ENCODE data around the gene TRIM72. TPM values are rescaled to one million over a fixed set of nuclear protein-coding genes. Genes with fewer than 3 reads are reported as not detected.

Gene TRIM72
- total RNA-seq, 1 experiment from 2014 or later = not detected

GRCh38 chr16:31202414-31203375, 11.2 kb upstream of the TRIM72 start, which contains the start of gene PYCARD:
Gene PYCARD (minus strand): TSS chr16:31202760. CDS start chr16:31202690, 70 bp downstream.
- Histone ChIP-seq H3K4me2 (ENCODE audit: low read length) (peak within 1 kb of the TSS; percentile 83), H3K4me3 (ENCODE audit: low read length) (peak within 1 kb of the TSS; percentile 68), H3K27me3 (ENCODE audit: low read length) (no peaks in the 10 kb centered on the region), H3K9me2 (replicated peaks; ENCODE audit: low read length) (no peaks in the 10 kb centered on the region), H3K4me1 (ENCODE audit: insufficient read depth, low read length) (peaks cover 22% of the 10 kb centered on the region; the same call in 1 of the 2 replicates), H3K79me2 (ENCODE audit: low read length) (no peaks in the 10 kb centered on the region), H3K36me3 (ENCODE audit: low read depth, low read length) (no peaks in the 10 kb centered on the region), H2AFZ (ENCODE audit: low read length) (0 out of 2 replicates have a peak within 1 kb of the TSS, but pooled peaks have one; percentile 38), H3K27ac (ENCODE audit: low read length) (no peak within 1 kb of the TSS), H4K20me1 (ENCODE audit: low read length) (peaks cover 6% of the 10 kb centered on the region; the same call in 1 of the 2 replicates), H3K9me3 (ENCODE audit: low read length) (no peaks in the 10 kb centered on the region), H3K9ac (ENCODE audit: low read length) (no peak within 1 kb of the TSS), H3F3A (ENCODE audit: low read length, unreplicated experiment) (no peaks in the 10 kb centered on the region)
- BruUV-seq (replicated peaks) = no TSS peak
- CTCF ChIA-PET = no interaction called here
- DNase-seq = peak; percentile 17
- POLR2A ChIA-PET (ENCODE audit: unreplicated experiment) = interaction anchor here (0.6 kb wide), 1 partner anchor 85 kb away, joined by 4 read pairs; the partner anchor contains the start of gene KAT8
- TF ChIP-seq EZH2phosphoT487 (IDR thresholded peaks at IDR 0.05; ENCODE audit: borderline replicate concordance, low read length) (no peak), CTCF (conservative IDR thresholded peaks at IDR 0.05; ENCODE audit: low read depth, low read length) (no peak), EZH2 (IDR thresholded peaks at IDR 0.05; ENCODE audit: low read length, unreplicated experiment) (no peak)
- intact Hi-C loops (cut with micrococcal nuclease) = loop anchor here (10.0 kb wide), 1 partner anchor 252 kb away; the partner anchor contains the start of gene ARMC5
- ATAC-seq = peak; percentile 32

DNA sequence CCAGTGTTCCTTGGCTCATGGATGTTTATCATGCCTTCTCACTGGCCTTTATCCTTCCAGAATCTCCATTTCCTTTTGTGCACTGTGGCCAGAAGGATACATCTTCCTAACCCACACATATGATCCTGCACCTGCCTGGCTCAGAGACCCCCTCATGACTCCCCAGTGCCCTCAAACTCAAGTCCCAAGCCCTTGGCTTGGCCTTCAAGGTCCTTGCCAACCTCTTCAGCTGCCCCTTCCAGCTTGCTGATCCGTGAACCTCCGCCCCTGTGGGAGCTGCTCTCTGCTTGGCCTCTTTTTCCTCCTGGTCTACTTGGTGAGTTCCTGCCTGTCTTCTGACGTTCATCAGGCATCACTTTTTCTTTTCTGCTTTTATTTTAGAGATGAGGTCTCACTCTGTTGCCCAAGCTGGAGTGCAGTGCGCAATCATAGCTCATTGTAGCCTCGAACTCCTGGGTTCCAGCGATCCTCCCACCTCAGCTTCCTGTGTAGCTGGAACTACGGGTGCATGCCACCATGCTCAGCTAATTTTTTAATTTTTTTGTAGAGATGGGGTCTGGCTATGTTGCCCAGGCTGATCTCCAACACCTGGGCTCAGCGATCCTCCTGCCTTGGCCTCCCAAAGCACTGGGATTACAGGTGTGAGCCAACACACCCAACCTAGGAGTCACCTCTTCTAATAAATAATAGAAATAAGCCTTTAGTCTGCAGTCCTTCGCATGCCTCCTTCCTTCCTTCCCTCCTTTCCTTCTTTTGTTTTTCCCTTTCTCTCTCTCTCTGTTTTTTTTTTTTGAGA, 8.8 kb upstream of the TRIM72 start:
- Histone ChIP-seq H4K20me1 (ENCODE audit: low read length) (no peaks in the 10 kb centered on the region), H2AFZ (ENCODE audit: low read length) (no peak overlapping the region), H3F3A (ENCODE audit: low read length, unreplicated experiment) (no peaks in the 10 kb centered on the region), H3K9me2 (replicated peaks; ENCODE audit: low read length) (no peaks in the 10 kb centered on the region), H3K27me3 (ENCODE audit: low read length) (no peaks in the 10 kb centered on the region), H3K4me1 (ENCODE audit: insufficient read depth, low read length) (peaks cover 22% of the 10 kb centered on the region; the same call in 1 of the 2 replicates), H3K4me3 (ENCODE audit: low read length) (no peak overlapping the region), H3K27ac (ENCODE audit: low read length) (no peak overlapping the region), H3K79me2 (ENCODE audit: low read length) (no peaks in the 10 kb centered on the region), H3K9me3 (ENCODE audit: low read length) (no peaks in the 10 kb centered on the region), H3K4me2 (ENCODE audit: low read length) (no peak overlapping the region), H3K9ac (ENCODE audit: low read length) (no peak overlapping the region), H3K36me3 (ENCODE audit: low read depth, low read length) (no peaks in the 10 kb centered on the region)
- DNase-seq = no peak
- no TSS peak for BruUV-seq (replicated peaks)
- no peak for ATAC-seq
- ChIA-PET POLR2A (ENCODE audit: unreplicated experiment) (no interaction called here), CTCF (no interaction called here)
- TF ChIP-seq EZH2phosphoT487 (IDR thresholded peaks at IDR 0.05; ENCODE audit: borderline replicate concordance, low read length) (no peak), EZH2 (IDR thresholded peaks at IDR 0.05; ENCODE audit: low read length, unreplicated experiment) (no peak), CTCF (conservative IDR thresholded peaks at IDR 0.05; ENCODE audit: low read depth, low read length) (no peak)
- intact Hi-C loops (cut with micrococcal nuclease) = loop anchor here (10.0 kb wide), 1 partner anchor 250 kb away; the partner anchor contains the start of gene ARMC5

All from PC-3 (cell line).